ENCODE results near the gene PDE3A.

PDE3A gene

DNA sequence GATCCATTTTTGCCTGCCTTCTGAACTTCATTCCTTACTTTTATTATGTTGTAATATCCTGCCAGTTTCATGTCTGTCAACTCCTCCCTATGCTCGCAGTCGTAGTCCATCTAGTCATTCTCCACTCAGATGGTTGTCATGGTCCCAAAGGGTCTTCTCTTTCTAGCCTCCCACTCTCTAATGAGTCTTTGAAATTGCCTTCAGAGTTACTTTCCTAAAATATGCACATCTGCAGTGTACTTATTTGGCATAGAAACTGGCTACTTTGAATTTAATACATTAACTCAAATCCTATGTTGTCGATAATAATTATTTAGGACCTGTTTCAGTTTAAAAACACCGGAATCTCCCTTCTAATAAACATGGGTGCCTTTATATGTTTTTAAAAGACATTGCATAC is 101.0 kb downstream of the PDE3A start:
- no peaks in the 10 kb centered on the region for H3K9me3 ChIP-seq (ENCODE audit: insufficient read depth, low read depth, low read length)
- no peak overlapping the region for H4K8ac ChIP-seq (ENCODE audit: low read depth, low read length)
- DNase-seq: no peak
- H3K18ac ChIP-seq (ENCODE audit: low read length): no peak overlapping the region
- no CpG with 5 or more reads among the region's 4 CpGs for WGBS (ENCODE audit: extremely low coverage, insufficient coverage, insufficient read length)
- no peak overlapping the region for H2BK5ac ChIP-seq (ENCODE audit: low read depth, low read length, poor library complexity)
- H3K36me3 ChIP-seq (ENCODE audit: control insufficient read depth in 1 of 2, insufficient read depth in 2 of 2, low read length in 2 of 2): no peaks in the 10 kb centered on the region
- no peak overlapping the region for H3K27ac ChIP-seq (ENCODE audit: low read depth, low read length)
- H4K12ac ChIP-seq (ENCODE audit: low read depth, low read length): no peak overlapping the region
- H4K91ac ChIP-seq (ENCODE audit: low read depth, low read length): no peak overlapping the region
- H2BK12ac ChIP-seq (ENCODE audit: low read length): no peak overlapping the region
- no peaks in the 10 kb centered on the region for H3K4me1 ChIP-seq (ENCODE audit: control insufficient read depth in 1 of 2, insufficient read depth in 2 of 2, low read length in 2 of 2)
- H3K27me3 ChIP-seq (ENCODE audit: insufficient read depth, low read length): no peaks in the 10 kb centered on the region
- no peaks in the 10 kb centered on the region for H3K79me1 ChIP-seq (ENCODE audit: low read length)
- no peak overlapping the region for H2AK5ac ChIP-seq (ENCODE audit: low read length)
- no peak overlapping the region for H3K4me3 ChIP-seq (ENCODE audit: low read depth, low read length)
- no peak overlapping the region for H3K4ac ChIP-seq (ENCODE audit: low read depth, low read length)
- no peak overlapping the region for H3K9ac ChIP-seq (ENCODE audit: low read length)
- H3K14ac ChIP-seq (ENCODE audit: low read length): no peak overlapping the region
- no peaks in the 10 kb centered on the region for H3K79me2 ChIP-seq (ENCODE audit: control insufficient read depth, insufficient read depth, low read length, poor library complexity)
- no peak overlapping the region for H2AFZ ChIP-seq (ENCODE audit: insufficient read depth, low read length, poor library complexity)
- no peak overlapping the region for H3K23ac ChIP-seq (ENCODE audit: low read length)
- H2BK120ac ChIP-seq (ENCODE audit: insufficient read depth, low read length, poor library complexity): no peak overlapping the region
- no peak overlapping the region for H3K4me2 ChIP-seq (ENCODE audit: low read length)

DNA sequence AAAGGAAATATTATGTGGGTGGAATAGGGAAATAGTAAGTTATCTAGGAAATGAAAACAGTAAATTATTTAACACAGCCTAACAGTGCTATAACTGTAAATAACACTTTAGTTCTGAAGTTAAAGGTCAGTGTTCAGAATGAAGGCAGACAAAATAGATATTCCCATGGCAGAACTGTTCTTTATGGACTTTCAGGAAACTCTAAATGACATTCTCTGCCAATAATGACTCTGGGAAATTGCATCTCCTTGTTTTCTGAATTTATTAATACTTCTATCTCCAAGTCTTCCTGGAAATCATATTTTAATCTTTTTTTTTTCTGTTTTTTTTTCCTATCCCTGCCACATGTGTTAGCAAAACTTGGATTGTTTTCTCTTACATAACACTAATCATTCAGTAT is 101.4 kb downstream of the PDE3A start:
- Histone ChIP-seq H3K23ac (ENCODE audit: low read length) (no peak overlapping the region), H4K8ac (ENCODE audit: low read depth, low read length) (no peak overlapping the region), H3K4me3 (ENCODE audit: low read depth, low read length) (no peak overlapping the region), H3K79me1 (ENCODE audit: low read length) (no peaks in the 10 kb centered on the region), H3K79me2 (ENCODE audit: control insufficient read depth, insufficient read depth, low read length, poor library complexity) (no peaks in the 10 kb centered on the region), H2BK5ac (ENCODE audit: low read depth, low read length, poor library complexity) (no peak overlapping the region), H3K27ac (ENCODE audit: low read depth, low read length) (no peak overlapping the region), H3K27me3 (ENCODE audit: insufficient read depth, low read length) (no peaks in the 10 kb centered on the region), H3K9ac (ENCODE audit: low read length) (no peak overlapping the region), H4K91ac (ENCODE audit: low read depth, low read length) (no peak overlapping the region), H2BK120ac (ENCODE audit: insufficient read depth, low read length, poor library complexity) (no peak overlapping the region), H3K14ac (ENCODE audit: low read length) (no peak overlapping the region), H3K4me1 (ENCODE audit: control insufficient read depth in 1 of 2, insufficient read depth in 2 of 2, low read length in 2 of 2) (no peaks in the 10 kb centered on the region), H2AK5ac (ENCODE audit: low read length) (no peak overlapping the region), H3K36me3 (ENCODE audit: control insufficient read depth in 1 of 2, insufficient read depth in 2 of 2, low read length in 2 of 2) (no peaks in the 10 kb centered on the region), H2BK12ac (ENCODE audit: low read length) (no peak overlapping the region), H3K4me2 (ENCODE audit: low read length) (no peak overlapping the region), H3K18ac (ENCODE audit: low read length) (no peak overlapping the region), H4K12ac (ENCODE audit: low read depth, low read length) (no peak overlapping the region), H3K4ac (ENCODE audit: low read depth, low read length) (no peak overlapping the region), H3K9me3 (ENCODE audit: insufficient read depth, low read depth, low read length) (no peaks in the 10 kb centered on the region), H2AFZ (ENCODE audit: insufficient read depth, low read length, poor library complexity) (no peak overlapping the region)
- DNase-seq: no peak

GRCh38 chr12:20472102-20472782 is 103.9 kb downstream of the PDE3A start:
- Histone ChIP-seq H3K18ac (ENCODE audit: low read length) (no peak overlapping the region), H3K4me1 (ENCODE audit: control insufficient read depth in 1 of 2, insufficient read depth in 2 of 2, low read length in 2 of 2) (peaks cover 0 to 2% of the 10 kb centered on the region in 2 experiments), H2AK5ac (ENCODE audit: low read length) (no peak overlapping the region), H2AFZ (ENCODE audit: insufficient read depth, low read length, poor library complexity) (no peak overlapping the region), H3K4me3 (ENCODE audit: low read depth, low read length) (no peak overlapping the region), H3K27me3 (ENCODE audit: insufficient read depth, low read length) (no peaks in the 10 kb centered on the region), H4K91ac (ENCODE audit: low read depth, low read length) (no peak overlapping the region), H3K23ac (ENCODE audit: low read length) (no peak overlapping the region), H3K36me3 (ENCODE audit: control insufficient read depth in 1 of 2, insufficient read depth in 2 of 2, low read length in 2 of 2) (no peaks in the 10 kb centered on the region), H3K79me1 (ENCODE audit: low read length) (no peaks in the 10 kb centered on the region), H2BK5ac (ENCODE audit: low read depth, low read length, poor library complexity) (no peak overlapping the region), H3K14ac (ENCODE audit: low read length) (no peak overlapping the region), H3K9me3 (ENCODE audit: insufficient read depth, low read depth, low read length) (no peaks in the 10 kb centered on the region), H4K12ac (ENCODE audit: low read depth, low read length) (no peak overlapping the region), H3K4me2 (ENCODE audit: low read length) (no peak overlapping the region), H3K4ac (ENCODE audit: low read depth, low read length) (no peak overlapping the region), H3K27ac (ENCODE audit: low read depth, low read length) (no peak overlapping the region), H4K8ac (ENCODE audit: low read depth, low read length) (no peak overlapping the region), H2BK120ac (ENCODE audit: insufficient read depth, low read length, poor library complexity) (no peak overlapping the region), H2BK12ac (ENCODE audit: low read length) (no peak overlapping the region), H3K79me2 (ENCODE audit: control insufficient read depth, insufficient read depth, low read length, poor library complexity) (no peaks in the 10 kb centered on the region), H3K9ac (ENCODE audit: low read length) (no peak overlapping the region)
- DNase-seq: no peak
- WGBS (ENCODE audit: extremely low coverage, insufficient coverage, insufficient read length): no CpG with 5 or more reads among the region's 2 CpGs

DNA sequence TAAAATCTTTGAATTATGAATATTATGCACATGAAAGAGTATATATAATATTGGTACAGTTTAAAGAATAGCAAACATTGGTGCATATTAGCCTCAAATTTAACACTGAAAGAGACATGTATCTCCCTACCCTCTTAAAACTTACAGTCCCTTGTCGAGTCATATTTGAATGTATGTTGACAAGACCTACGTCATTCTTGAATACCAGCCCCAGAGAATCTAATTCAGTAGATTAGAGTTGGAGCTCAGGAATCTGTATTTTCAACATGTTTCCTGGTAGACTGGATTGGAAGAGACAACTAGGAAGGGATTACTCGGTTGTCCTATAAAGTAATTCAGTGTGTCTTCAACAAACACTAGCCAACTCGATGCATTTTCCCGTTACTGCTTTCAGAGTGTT is 104.8 kb downstream of the PDE3A start:
- Histone ChIP-seq H3K14ac (ENCODE audit: low read length) (no peak overlapping the region), H3K27me3 (ENCODE audit: insufficient read depth, low read length) (no peaks in the 10 kb centered on the region), H3K4me1 (ENCODE audit: control insufficient read depth in 1 of 2, insufficient read depth in 2 of 2, low read length in 2 of 2) (peaks cover 0 to 2% of the 10 kb centered on the region in 2 experiments), H2AK5ac (ENCODE audit: low read length) (no peak overlapping the region), H2BK12ac (ENCODE audit: low read length) (no peak overlapping the region), H3K4me2 (ENCODE audit: low read length) (no peak overlapping the region), H4K91ac (ENCODE audit: low read depth, low read length) (no peak overlapping the region), H4K8ac (ENCODE audit: low read depth, low read length) (no peak overlapping the region), H3K79me1 (ENCODE audit: low read length) (no peaks in the 10 kb centered on the region), H4K12ac (ENCODE audit: low read depth, low read length) (no peak overlapping the region), H3K9ac (ENCODE audit: low read length) (no peak overlapping the region), H3K27ac (ENCODE audit: low read depth, low read length) (no peak overlapping the region), H3K79me2 (ENCODE audit: control insufficient read depth, insufficient read depth, low read length, poor library complexity) (no peaks in the 10 kb centered on the region), H2BK5ac (ENCODE audit: low read depth, low read length, poor library complexity) (no peak overlapping the region), H2BK120ac (ENCODE audit: insufficient read depth, low read length, poor library complexity) (no peak overlapping the region), H3K18ac (ENCODE audit: low read length) (no peak overlapping the region), H3K9me3 (ENCODE audit: insufficient read depth, low read depth, low read length) (no peaks in the 10 kb centered on the region), H2AFZ (ENCODE audit: insufficient read depth, low read length, poor library complexity) (no peak overlapping the region), H3K4ac (ENCODE audit: low read depth, low read length) (no peak overlapping the region), H3K36me3 (ENCODE audit: control insufficient read depth in 1 of 2, insufficient read depth in 2 of 2, low read length in 2 of 2) (no peaks in the 10 kb centered on the region), H3K23ac (ENCODE audit: low read length) (no peak overlapping the region), H3K4me3 (ENCODE audit: low read depth, low read length) (no peak overlapping the region)
- DNase-seq: no peak
- WGBS (ENCODE audit: extremely low coverage, insufficient coverage, insufficient read length): no CpG with 5 or more reads among the region's 5 CpGs

Data from trophoblast cell (in vitro differentiated cells and primary cell).